ENCODE results near the gene FBXO8. TPM values are rescaled to one million over a fixed set of nuclear protein-coding genes. Genes with fewer than 3 reads are reported as not detected.

The FBXO8 gene
- total RNA-seq, 2 donors from 2014 or later = 10.1 to 11.1 TPM

DNA sequence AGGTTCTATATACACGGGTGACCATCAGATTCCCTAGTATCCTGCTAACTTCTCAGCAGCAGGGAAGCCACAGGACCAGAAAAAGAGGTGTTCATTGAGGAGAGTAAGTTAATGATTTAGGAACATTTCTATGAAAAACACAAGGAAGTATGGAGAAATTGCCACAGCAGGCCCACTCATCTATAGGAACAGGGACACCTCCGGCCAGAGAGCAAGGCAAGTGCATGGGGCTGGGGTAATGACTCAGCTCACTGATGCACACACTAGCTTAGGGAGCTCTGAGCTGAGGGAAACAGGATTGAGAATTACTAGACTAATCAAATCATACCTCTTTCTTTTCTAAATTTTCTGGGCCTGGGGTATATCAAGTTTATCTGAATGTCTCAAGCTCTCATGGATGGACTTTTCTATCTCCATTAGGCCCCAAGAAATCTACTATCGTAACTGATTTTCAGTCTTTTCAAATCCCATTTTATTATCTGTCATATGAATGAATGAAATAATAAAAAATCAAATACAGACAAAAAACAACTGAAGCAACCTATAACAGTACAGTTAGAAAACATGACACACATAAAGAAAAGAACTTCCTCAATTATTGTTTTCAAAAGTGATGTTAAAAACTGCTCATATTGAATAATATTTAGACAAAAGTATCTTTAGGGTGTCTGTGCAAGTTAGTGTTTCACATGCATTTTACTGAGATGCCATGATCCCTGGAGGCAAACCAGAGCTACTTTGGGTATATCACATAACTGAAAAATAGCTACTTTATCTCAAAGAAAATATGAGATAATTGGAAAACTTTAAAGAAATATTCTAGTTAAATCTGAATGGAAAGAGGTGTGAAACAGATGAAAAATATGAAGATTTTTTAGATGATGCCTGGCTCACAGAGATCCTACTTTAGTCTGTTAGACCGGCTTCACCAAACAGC, 89.8 kb downstream of the FBXO8 start:
- H3K36me3 Mint-ChIP-seq (ENCODE audit: low read depth) = no peaks in the 10 kb centered on the region
- no peaks in the 10 kb centered on the region for H3K4me1 Mint-ChIP-seq
- no peak for ATAC-seq (replicated peaks)
- H3K27me3 Mint-ChIP-seq = peaks cover 13% of the 10 kb centered on the region
- H3K27ac Mint-ChIP-seq = no peak overlapping the region
- no peak overlapping the region for H3K4me3 Mint-ChIP-seq
- H3K9me3 Mint-ChIP-seq = no peaks in the 10 kb centered on the region

DNA sequence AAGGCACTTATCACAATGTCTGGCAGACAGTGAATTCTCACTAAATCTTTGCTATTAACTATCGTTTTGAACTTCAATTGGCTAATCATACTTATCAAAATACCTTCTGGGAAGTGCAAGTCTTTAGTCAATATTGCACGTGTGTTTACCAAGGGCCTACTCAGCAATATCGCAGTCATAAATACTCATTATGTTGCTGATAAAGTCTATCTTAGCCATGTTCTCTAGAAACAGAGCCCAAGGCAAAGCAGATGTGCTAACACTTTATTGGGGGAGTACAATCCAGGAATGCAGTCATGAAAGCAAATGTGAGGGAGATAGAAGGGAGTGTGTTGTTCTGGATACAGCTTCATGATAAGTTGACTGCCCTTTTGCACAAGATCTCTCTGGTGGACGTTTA, 90.5 kb downstream of the FBXO8 start:
- Mint-ChIP-seq H3K27ac (no peak overlapping the region), H3K4me1 (no peaks in the 10 kb centered on the region)
- no peak for ATAC-seq (replicated peaks)

DNA sequence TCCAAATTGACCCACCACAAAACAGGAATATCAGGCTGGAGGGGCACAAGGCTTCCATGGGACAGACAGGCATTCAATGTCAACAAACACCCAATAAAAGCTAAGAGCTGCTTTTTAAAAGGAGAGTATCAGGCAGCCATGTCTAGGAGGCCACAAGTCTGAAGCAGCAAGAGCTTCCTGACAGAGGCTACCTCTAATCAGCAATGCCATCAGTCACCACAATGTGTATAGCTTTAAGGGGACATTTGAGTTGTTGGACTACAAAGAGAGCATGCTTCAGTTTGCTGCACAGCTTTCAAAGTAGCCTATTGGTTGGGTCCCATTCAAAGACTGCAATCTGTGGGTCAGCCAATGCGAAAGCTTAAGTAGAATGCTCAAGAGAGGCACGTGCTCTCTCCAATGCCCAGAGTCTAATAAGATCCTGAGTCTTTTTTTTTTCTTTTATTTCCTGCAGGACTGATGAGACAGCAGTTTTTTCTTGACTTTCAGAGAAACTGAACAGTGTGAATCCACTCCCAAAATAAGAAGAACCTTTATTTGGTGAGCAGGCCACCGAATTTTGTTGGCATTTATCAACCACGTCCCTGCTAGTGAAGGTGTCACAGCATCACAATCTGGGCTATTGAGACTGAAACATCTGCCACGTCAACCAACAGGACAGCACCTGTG, 92.5 kb downstream of the FBXO8 start:
- Mint-ChIP-seq H3K36me3 (ENCODE audit: low read depth) (no peaks in the 10 kb centered on the region), H3K27ac (no peak overlapping the region), H3K4me3 (no peak overlapping the region), H3K9me3 (no peaks in the 10 kb centered on the region), H3K27me3 (peaks cover 17% of the 10 kb centered on the region), H3K4me1 (no peaks in the 10 kb centered on the region)
- ATAC-seq (replicated peaks) = no peak

More for the DNA sequence above, 90.5 kb downstream of the FBXO8 start:
- Mint-ChIP-seq H3K9me3 (no peaks in the 10 kb centered on the region), H3K27me3 (peaks cover 11% of the 10 kb centered on the region), H3K4me3 (no peak overlapping the region), H3K36me3 (ENCODE audit: low read depth) (no peaks in the 10 kb centered on the region)

DNA sequence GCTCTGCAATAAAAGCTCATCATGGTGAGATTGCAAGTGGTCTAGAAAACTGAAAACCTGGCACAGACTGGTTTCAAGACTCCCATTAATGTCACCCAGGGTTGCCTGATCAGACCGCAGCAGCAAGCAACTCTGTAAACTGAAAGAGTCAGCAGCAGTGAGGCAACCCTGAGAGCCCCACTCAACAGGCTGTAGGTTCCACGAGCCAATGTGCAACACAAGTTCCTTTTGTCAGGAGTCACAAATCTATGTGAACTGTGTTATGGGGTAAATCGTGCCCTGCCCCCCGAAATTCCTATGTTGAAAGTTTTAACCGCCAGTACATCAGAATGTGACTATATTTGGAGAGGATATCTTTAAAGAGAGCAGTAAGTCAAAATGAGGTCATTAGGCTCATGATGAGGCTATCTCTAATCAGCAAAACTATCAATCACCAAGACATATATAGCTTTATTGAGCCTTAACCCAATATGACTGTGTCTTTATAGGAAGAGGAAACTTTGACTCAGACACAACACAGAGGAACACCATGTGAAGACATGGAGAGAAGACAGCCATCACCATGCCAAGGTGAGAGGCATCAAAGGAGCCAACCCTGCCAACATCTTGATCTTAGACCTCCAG, 94.0 kb downstream of the FBXO8 start:
- Mint-ChIP-seq H3K4me3 (no peak overlapping the region), H3K36me3 (ENCODE audit: low read depth) (no peaks in the 10 kb centered on the region), H3K9me3 (no peaks in the 10 kb centered on the region), H3K27ac (no peak overlapping the region), H3K4me1 (no peaks in the 10 kb centered on the region), H3K27me3 (peaks cover 28% of the 10 kb centered on the region)
- no peak for ATAC-seq (replicated peaks)

Other genes with a start within 250 kb of the FBXO8 start
- gene CEP44, start 244 bp upstream of the FBXO8 start, total RNA-seq = 10 to 100 TPM; 17.7 to 26.1 TPM
- gene HPGD, start 238.8 kb upstream of the FBXO8 start, total RNA-seq = 10 to 100 TPM; 11.5 to 43.8 TPM

Data from activated T-helper 17 cell treated with anti-CD3 and anti-CD28 coated beads, Interleukin-2, amount 50 U/mL, for 72 hours (primary cell).